IMR-90 (cell line): Measurements from ENCODE around the gene SCAF1. TPM values are rescaled to one million over a fixed set of nuclear protein-coding genes. Genes with fewer than 3 reads are reported as not detected.
"Not testable (repeated sequence)": the region's sequence is repeated elsewhere in the genome, so short reads cannot be mapped to it uniquely, and the experiment has no call there.

Source experiments
- ATAC-seq: fragments of 200-7000 bp; cut with Tn5 transposase; 2 replicates; pipeline ENCODE4 v1.9.1; 2020; ENCODE audit warnings: low read depth, mild to moderate bottlenecking, moderate library complexity
- BruUV-seq: library from RNA; stranded (reverse); fragments of 400-500 nt; replicated peaks from 2 replicates; lab custom pipeline; 2021; lab: Mats Ljungman, UMichigan
- CTCF ChIA-PET: fragments of 300-600 bp; formaldehyde crosslinking; extraction: SDS; loops from one replicate; lab custom pipeline; 2021; ENCODE audit warnings: antibody characterized with exemption; lab: Yijun Ruan, JAX
- POLR2A ChIA-PET: fragments of 300-600 bp; sonication (Branson Sonifier 250); formaldehyde crosslinking; loops from one replicate; lab custom pipeline; 2022; ENCODE audit warnings: antibody characterized with exemption; ENCODE audit not compliant: unreplicated experiment; lab: Charles Lee
- DNase-seq: peaks from one replicate; pipeline ENCODE4 v3.0.0; 2013
- H2AFZ ChIP-seq: replicated peaks from 2 replicates; pipeline ENCODE3; 2013; ENCODE audit warnings: low read length, mild to moderate bottlenecking; ENCODE audit not compliant: poor library complexity
- H2AK5ac ChIP-seq: 2 replicates; pipeline ENCODE4 v1.6.1; 2013; ENCODE audit warnings: low read depth, low read length, inconsistent platforms
- H2AK9ac ChIP-seq: replicated peaks from 2 replicates; pipeline ENCODE3; 2013; ENCODE audit warnings: mild to moderate bottlenecking, low read depth, low read length, moderate library complexity; ENCODE audit not compliant: poor library complexity
- H2BK120ac ChIP-seq: 2 replicates; pipeline ENCODE4 v1.6.1; 2013; ENCODE audit warnings: low read depth, low read length, inconsistent platforms
- H2BK15ac ChIP-seq: 3 replicates; pipeline ENCODE4 v1.6.1; 2013; ENCODE audit warnings: low read depth, low read length, inconsistent platforms
- H2BK20ac ChIP-seq: 2 replicates; pipeline ENCODE4 v1.6.1; 2013; ENCODE audit warnings: low read depth, mild to moderate bottlenecking, inconsistent platforms, low read length, moderate library complexity
- H2BK5ac ChIP-seq: 2 replicates; pipeline ENCODE4 v1.6.1; 2013; ENCODE audit warnings: mild to moderate bottlenecking, low read depth, low read length, inconsistent platforms; ENCODE audit not compliant: poor library complexity, severe bottlenecking
- H3K14ac ChIP-seq: replicated peaks from 2 replicates; pipeline ENCODE4 v1.6.1; 2013; ENCODE audit warnings: low read depth, low read length, inconsistent platforms
- H3K18ac ChIP-seq: 2 replicates; pipeline ENCODE4 v1.6.1; 2013; ENCODE audit warnings: low read depth, low read length, control low read depth
- H3K23ac ChIP-seq: 2 replicates; pipeline ENCODE4 v1.6.1; 2013; ENCODE audit warnings: low read depth, low read length, inconsistent platforms
- H3K27ac ChIP-seq: 2 replicates; pipeline ENCODE4 v1.5.1; 2013; ENCODE audit warnings: mild to moderate bottlenecking, control low read depth, low read length; ENCODE audit not compliant: insufficient read depth
- H3K27me3 ChIP-seq: 2 replicates; pipeline ENCODE4 v1.6.1; 2013; ENCODE audit warnings: low read length; ENCODE audit not compliant: control insufficient read depth, insufficient read depth
- H3K36me3 ChIP-seq: 2 replicates; pipeline ENCODE4 v1.6.1; 2013; ENCODE audit warnings: low read length, mixed read lengths; ENCODE audit not compliant: control insufficient read depth, insufficient read depth
- H3K4ac ChIP-seq: 2 replicates; pipeline ENCODE4 v1.6.1; 2013; ENCODE audit warnings: low read depth, low read length, inconsistent platforms
- H3K4me1 ChIP-seq: 2 replicates; pipeline ENCODE4 v1.6.1; 2013; ENCODE audit warnings: low read length, mixed read lengths; ENCODE audit not compliant: control insufficient read depth, insufficient read depth
- H3K4me2 ChIP-seq: 2 replicates; pipeline ENCODE4 v1.6.1; 2013; ENCODE audit warnings: low read depth, mild to moderate bottlenecking, control low read depth, low read length, moderate library complexity
- H3K4me3 ChIP-seq: 2 replicates; pipeline ENCODE4 v1.5.1; 2013; ENCODE audit warnings: low read depth, mild to moderate bottlenecking, control low read depth, low read length, moderate library complexity; ENCODE audit not compliant: insufficient read depth
- H3K56ac ChIP-seq: 2 replicates; pipeline ENCODE4 v1.6.1; 2013; ENCODE audit warnings: low read length, inconsistent platforms; ENCODE audit not compliant: insufficient read depth; ENCODE audit errors: extremely low read depth
- H3K79me1 ChIP-seq, 2 experiments: 2 replicates each; pipeline ENCODE4 v1.6.1; 2013; ENCODE audit warnings: low read length in 2 of 2, inconsistent platforms in 1 of 2, low read depth in 1 of 2
- H3K9ac ChIP-seq: 2 replicates; pipeline ENCODE4 v1.6.1; 2013; ENCODE audit warnings: low read depth, low read length, control low read depth
- H3K9me1 ChIP-seq: 2 replicates; pipeline ENCODE4 v1.6.1; 2013; ENCODE audit warnings: low read length, inconsistent platforms; ENCODE audit not compliant: insufficient read depth
- H3K9me3 ChIP-seq: 2 replicates; pipeline ENCODE4 v1.6.1; 2013; ENCODE audit warnings: low read length; ENCODE audit not compliant: control insufficient read depth, insufficient read depth
- H4K20me1 ChIP-seq: 2 replicates; pipeline ENCODE4 v1.6.1; 2013; ENCODE audit warnings: low read length, inconsistent platforms; ENCODE audit not compliant: insufficient read depth
- H4K5ac ChIP-seq: 2 replicates; pipeline ENCODE4 v1.6.1; 2013; ENCODE audit warnings: mild to moderate bottlenecking, low read depth, low read length, control low read depth
- H4K8ac ChIP-seq, 2 experiments: 2 replicates each; pipeline ENCODE4 v1.6.1; 2013; ENCODE audit warnings: low read depth in 2 of 2, low read length in 2 of 2, control low read depth in 1 of 2, inconsistent platforms in 1 of 2
- H4K91ac ChIP-seq: 2 replicates; pipeline ENCODE4 v1.6.1; 2013; ENCODE audit warnings: low read depth, low read length, inconsistent platforms; ENCODE audit not compliant: insufficient read depth
- WGBS, 2 experiments: methylation state at CpG; one replicate each; pipeline versions ENCODE4 v1.1.5 to v1.1.7; 2013; ENCODE audit warnings: missing lambda C conversion rate in 2 of 2; ENCODE audit not compliant: insufficient read length in 1 of 2; ENCODE audit errors: extremely low coverage in 2 of 2; 5-methylcytosine and 5-hydroxymethylcytosine counted together
- dilution Hi-C: fragments of 300-500 bp; cut with HindIII; formaldehyde crosslinking; loops from one replicate; pipeline ENCODE4 v1.14.3; 2018; ENCODE audit warnings: low sequenced_read_pairs; ENCODE audit not compliant: unreplicated experiment
- in situ Hi-C: fragments of 300-500 bp; cut with MboI; formaldehyde crosslinking; loops from 3 replicates; pipeline ENCODE4 v1.14.3; 2019; ENCODE audit warnings: low sequenced_read_pairs, inconsistent platforms, mixed read lengths
- intact Hi-C: fragments of 100-400 bp; cut with micrococcal nuclease; formaldehyde crosslinking; loops from 2 replicates; pipeline ENCODE4 v1.10.0; 2022
- polyA plus RNA-seq, 3 experiments: library from polyadenylated mRNA; depleted of rRNA; stranded (reverse); fragments of >200 nt; gene quantifications; 2 replicates each; pipeline ENCODE4 v1.2.3, GENCODE V29; 2012; ENCODE audit warnings: low replicate concordance in 1 of 3
- total RNA-seq: library from RNA; depleted of rRNA; stranded (reverse); fragments of >200 nt; gene quantifications from 2 replicates; pipeline ENCODE4 v1.2.3, GENCODE V29; 2012

The SCAF1 gene
- total and polyA plus RNA-seq, 2 of the 4 experiments (the other 2 are of a cell fraction) = 2.2 to 14.8 TPM

- WGBS, 2 experiments = 95% methylated on average over 6 of the region's 9 CpGs; no CpG with 5 or more reads in 1 of the 2 experiments
- H3K14ac ChIP-seq, CTCF ChIA-PET: not testable (repeated sequence)
These were observed 8.7 kb upstream of the SCAF1 start for GRCh38 chr19:49633273-49633672.

More at GRCh38 chr19:49633273-49633672, 8.7 kb upstream of the SCAF1 start:
- Histone ChIP-seq H3K36me3 (peaks cover 17% of the 10 kb centered on the region), H2AK9ac (peak overlapping the region; percentile 3), H3K79me1 (peaks cover 3 to 40% of the 10 kb centered on the region in 2 experiments; a peak in 2 of 4 replicates)
- H4K91ac ChIP-seq, H2BK120ac ChIP-seq, H3K18ac ChIP-seq, H2BK15ac ChIP-seq, intact Hi-C loops, H3K9ac ChIP-seq, H3K4me2 ChIP-seq, H3K9me3 ChIP-seq, H2AK5ac ChIP-seq, in situ Hi-C loops, H2AFZ ChIP-seq, H4K20me1 ChIP-seq, H2BK5ac ChIP-seq, H3K9me1 ChIP-seq, H4K5ac ChIP-seq, ATAC-seq, H3K4me1 ChIP-seq, dilution Hi-C loops, H3K4me3 ChIP-seq, BruUV-seq, POLR2A ChIA-PET, H3K27ac ChIP-seq, H3K56ac ChIP-seq, H3K4ac ChIP-seq, H3K27me3 ChIP-seq, H3K23ac ChIP-seq, H2BK20ac ChIP-seq, DNase-seq, H4K8ac ChIP-seq: not testable (repeated sequence)
